GM12801 (cell line): Measurements from ENCODE around the gene RBX1.

Experiments used
- TF ChIP-seq, protein P1 (sequence below): IDR thresholded peaks from one replicate; pipeline ENCODE4 v1.5.1; 2011; ENCODE audit warnings: control low read depth; ENCODE audit not compliant: insufficient read length; ENCODE audit errors: extremely low read depth

RBX1 gene

DNA sequence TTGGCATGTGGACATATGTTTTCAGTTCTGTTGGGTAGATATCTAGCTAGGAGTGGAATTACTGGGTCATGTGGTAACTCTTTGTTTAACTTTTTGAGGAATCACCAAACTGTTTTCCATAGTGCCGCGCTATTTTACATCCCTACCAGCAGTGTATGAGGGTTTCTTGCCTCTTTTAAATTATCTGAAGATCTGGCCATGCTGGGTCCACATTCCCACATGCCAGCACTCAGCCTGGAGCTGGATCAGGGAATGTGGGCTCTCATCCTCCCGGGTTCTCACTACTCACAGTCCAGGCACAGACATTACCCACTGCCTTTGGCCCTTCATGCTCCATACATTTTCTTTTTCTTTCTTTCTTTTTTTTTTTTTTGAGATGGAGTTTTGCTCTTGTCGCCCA, 44.6 kb downstream of the RBX1 start:
- TF ChIP-seq, protein P1, sequence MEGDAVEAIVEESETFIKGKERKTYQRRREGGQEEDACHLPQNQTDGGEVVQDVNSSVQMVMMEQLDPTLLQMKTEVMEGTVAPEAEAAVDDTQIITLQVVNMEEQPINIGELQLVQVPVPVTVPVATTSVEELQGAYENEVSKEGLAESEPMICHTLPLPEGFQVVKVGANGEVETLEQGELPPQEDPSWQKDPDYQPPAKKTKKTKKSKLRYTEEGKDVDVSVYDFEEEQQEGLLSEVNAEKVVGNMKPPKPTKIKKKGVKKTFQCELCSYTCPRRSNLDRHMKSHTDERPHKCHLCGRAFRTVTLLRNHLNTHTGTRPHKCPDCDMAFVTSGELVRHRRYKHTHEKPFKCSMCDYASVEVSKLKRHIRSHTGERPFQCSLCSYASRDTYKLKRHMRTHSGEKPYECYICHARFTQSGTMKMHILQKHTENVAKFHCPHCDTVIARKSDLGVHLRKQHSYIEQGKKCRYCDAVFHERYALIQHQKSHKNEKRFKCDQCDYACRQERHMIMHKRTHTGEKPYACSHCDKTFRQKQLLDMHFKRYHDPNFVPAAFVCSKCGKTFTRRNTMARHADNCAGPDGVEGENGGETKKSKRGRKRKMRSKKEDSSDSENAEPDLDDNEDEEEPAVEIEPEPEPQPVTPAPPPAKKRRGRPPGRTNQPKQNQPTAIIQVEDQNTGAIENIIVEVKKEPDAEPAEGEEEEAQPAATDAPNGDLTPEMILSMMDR, result no peak

DNA sequence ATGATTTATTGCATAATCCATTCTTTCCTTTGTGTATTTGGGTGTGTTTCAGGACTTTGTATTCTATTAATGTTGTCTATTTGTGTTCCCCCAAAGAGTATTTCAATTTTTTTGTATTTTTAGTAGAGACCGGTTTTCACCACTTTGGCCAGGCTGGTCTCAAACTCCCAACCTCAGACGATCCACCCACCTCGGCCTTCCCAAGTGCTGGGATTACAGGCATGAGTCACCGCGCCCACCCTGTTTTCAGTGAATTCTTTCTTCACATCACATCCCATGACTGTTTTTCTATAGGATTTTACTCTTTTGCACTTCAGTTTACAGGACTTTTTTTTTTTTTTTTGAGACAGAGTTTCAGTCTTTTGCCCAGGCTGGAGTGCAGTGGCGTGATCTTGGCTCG, 46.3 kb downstream of the RBX1 start:
- TF ChIP-seq, protein P1, result no peak

DNA sequence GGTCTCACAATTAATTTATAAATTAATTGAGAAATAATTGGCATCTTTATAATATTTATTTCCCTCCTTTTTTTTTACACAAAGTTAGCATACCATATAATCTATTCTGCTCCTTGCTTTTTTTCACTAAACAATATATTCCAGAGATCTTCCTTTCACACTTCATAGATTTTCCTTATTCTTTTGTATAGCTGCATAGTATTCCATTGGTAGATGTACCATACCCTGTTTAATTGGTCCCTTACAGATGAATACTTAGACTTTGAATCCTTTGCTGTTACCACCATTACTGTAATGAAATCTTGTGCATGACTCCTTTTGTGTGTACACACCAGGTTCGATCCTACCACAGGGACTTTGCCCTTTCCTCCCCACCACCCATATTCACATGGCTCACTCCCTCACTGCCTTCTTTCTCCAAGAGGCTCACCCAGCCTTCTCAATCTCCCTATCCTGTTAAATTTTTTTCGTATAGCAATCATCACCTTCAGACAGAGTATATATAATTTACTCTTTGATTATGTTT, 48.9 kb downstream of the RBX1 start:
- TF ChIP-seq, protein P1, result no peak

DNA sequence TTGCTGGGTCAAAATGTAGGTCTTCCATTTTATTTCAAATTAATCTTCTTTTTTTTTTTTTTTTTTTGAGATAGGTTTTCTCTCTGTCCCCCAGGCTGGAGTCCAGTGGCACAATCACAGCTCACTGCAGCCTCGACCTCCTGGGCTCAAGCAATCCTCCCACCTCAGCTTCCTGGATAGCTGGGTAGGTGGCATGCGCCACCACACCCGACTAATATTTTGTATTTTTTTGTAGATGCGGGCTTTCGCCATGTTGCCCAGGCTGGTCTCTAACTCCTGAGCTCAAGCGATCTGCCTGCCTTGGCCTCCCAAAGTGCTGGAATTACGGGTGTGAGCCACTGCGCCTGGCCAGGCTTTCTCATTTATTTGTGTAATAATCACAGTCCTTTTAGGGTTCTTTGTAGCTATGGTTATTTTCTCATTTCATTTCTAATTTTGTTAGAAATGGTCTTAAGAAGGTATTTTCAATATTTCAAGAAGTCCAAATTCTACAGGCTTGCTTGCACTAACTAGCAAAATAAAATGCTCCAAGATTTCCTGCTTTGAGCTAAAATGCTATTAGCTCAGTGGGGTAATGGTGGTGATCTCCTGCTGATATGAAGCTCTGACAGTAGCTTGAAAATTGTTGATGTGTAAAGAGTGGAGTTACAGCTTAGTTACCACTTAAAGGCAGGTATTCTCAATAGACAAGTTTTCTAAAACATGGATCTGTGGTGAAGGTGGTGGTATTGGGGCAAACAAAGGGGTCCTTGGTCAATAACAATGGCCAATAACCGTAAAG, 50.0 kb downstream of the RBX1 start:
- TF ChIP-seq, protein P1, result no peak

DNA sequence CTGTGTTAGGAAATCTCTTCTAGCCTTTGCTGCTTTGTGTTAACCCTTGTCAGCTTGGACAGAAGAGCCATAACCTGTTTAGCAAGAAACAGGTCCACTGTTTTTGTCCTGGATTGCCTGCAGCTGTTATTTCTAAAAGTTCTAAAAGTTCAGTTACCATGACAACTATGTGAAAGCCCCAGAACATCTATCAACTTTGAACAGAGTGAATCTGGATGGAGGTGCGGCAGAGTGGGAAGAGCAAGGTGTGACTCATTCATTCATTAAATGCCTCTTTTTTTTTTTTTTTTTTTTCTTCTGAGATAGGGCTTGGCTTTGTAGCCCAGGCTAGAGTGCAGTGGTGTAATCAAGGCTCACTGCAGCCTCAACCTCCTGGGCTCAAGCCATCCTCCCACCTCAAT, 50.5 kb downstream of the RBX1 start:
- TF ChIP-seq, protein P1, result no peak

DNA sequence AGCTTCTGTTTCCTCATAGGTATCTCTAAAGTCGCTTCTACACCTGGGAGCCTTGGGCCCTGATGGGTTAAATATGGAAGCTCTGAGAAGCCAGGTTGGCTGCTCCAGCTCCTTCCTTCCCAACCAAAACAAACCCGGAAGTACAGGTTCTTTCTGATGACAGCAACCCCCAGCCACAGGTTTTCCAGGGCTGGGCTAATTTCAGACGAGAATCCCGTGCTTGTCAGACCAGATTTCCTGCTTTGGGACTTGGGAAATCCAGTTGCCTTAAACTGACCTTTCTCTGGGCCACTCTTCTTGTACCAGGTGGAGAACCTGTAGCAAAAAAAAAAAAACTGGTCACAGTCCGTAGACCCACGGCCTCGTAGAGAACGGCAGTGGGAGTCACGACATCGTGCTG, 51.9 kb downstream of the RBX1 start:
- TF ChIP-seq, protein P1, result no peak

DNA sequence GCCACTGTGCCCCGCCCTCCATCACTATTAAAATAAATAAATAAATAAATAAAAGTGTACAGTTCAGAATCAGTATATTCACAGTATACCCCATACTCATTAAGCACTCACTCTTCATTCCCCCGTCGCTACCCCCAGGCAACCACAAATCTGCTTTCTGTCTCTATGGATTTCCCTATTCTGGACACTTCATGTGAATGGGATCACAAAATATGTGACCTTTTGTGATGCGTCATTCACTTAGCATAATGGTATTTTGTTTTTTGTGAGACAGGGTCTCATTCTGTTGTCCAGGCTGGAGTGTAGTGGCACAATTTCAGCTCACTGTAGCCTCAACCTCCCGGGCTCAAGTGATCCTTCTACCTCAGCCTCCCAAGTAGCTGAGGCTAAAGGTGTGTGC, 52.8 kb downstream of the RBX1 start:
- TF ChIP-seq, protein P1, result no peak
